ENCODE measurements around the gene KRTAP10-10.

Gene KRTAP10-10

GRCh38 chr21:44667612-44668011 is 30.5 kb downstream of the KRTAP10-10 start:
- no peak for DNase-seq (ENCODE audit: low read depth)
- H3K4me3 ChIP-seq (ENCODE audit: low read depth, low read length) = no peak overlapping the region
- TF ChIP-seq, protein P1, sequence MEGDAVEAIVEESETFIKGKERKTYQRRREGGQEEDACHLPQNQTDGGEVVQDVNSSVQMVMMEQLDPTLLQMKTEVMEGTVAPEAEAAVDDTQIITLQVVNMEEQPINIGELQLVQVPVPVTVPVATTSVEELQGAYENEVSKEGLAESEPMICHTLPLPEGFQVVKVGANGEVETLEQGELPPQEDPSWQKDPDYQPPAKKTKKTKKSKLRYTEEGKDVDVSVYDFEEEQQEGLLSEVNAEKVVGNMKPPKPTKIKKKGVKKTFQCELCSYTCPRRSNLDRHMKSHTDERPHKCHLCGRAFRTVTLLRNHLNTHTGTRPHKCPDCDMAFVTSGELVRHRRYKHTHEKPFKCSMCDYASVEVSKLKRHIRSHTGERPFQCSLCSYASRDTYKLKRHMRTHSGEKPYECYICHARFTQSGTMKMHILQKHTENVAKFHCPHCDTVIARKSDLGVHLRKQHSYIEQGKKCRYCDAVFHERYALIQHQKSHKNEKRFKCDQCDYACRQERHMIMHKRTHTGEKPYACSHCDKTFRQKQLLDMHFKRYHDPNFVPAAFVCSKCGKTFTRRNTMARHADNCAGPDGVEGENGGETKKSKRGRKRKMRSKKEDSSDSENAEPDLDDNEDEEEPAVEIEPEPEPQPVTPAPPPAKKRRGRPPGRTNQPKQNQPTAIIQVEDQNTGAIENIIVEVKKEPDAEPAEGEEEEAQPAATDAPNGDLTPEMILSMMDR (IDR thresholded peaks at IDR 0.05; ENCODE audit: low read depth, low read length, missing control alignments) = no peak

DNA sequence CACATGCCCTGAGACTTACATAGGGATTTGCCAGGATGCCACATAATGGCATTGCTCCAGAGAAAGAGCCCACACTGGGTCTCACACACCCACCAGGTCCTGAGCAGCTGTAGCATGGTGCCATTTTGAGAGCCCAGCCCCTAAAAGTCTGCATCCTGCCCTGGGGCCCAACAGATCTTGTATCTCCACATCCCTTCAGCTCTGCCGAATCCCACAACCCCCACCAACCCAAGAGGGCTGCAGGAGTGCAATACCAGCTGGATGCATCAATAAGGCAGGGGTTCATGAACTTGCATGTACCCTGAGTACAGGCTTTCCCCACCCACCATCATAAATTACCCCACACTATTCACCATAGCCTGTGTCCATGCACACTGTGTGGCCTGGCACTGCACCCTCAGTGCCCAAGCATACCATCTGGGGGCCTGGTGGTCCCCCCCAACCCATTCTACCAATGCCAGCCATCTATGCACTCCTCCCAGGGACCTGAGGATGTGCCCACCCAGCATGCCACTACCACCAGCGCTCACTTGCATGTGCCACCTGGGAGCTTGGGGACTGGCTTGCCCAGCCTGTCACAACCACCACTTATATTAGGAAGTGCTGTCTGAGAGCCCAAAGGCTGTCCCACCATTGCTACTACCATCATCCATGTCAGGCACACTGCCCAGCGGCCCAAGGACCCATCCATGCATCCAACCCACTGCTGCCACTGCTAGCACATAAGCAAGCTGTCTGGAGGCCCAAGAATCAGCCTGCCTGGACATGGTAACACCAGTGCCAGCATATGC is 33.7 kb downstream of the KRTAP10-10 start:
- DNase-seq (ENCODE audit: low read depth) = no peak
- TF ChIP-seq, protein P1 (IDR thresholded peaks at IDR 0.05; ENCODE audit: low read depth, low read length, missing control alignments) = no peak
- H3K4me3 ChIP-seq (ENCODE audit: low read depth, low read length) = no peak overlapping the region

DNA sequence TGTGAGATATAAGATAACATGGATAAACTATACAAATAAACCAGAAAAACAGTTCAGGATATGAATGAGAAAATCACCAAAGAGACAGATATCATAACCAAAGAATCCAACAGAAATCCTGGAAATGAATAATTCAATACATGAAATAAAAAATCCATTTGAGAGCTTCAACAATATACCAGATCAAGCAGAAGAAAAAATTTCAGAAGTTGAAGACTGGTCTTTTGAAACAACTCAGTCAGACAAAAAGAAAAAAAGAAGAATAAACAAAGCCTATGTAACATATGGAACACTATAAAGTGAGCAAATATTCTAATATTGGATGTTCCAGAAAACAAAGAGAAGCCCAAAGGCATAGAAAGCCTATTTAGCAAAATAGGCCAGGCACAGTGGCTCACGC is 34.8 kb downstream of the KRTAP10-10 start:
- no peak for DNase-seq (ENCODE audit: low read depth)
- TF ChIP-seq, protein P1 (IDR thresholded peaks at IDR 0.05; ENCODE audit: low read depth, low read length, missing control alignments) = no peak
- no peak overlapping the region for H3K4me3 ChIP-seq (ENCODE audit: low read depth, low read length)

DNA sequence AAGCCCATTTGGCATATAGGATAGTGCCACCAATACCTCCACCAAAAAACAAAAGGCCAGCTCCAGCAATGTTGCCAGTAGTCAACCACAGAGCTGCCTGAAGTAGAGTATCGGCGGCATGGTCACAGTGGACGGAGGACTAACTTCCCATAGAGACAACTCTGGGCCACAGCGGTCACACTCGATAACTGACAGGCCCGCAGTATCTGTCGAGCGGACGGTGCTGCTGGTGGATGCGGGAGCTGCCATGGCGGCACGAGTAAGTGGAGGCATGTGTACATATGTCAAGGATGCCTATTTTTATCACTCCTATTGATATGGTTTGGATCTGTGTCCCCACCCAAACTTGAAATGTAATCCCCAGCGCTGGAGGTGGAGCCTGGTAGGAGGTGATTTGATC is 40.7 kb downstream of the KRTAP10-10 start:
- H3K4me3 ChIP-seq (ENCODE audit: low read depth, low read length) = no peak overlapping the region
- DNase-seq (ENCODE audit: low read depth) = no peak
- TF ChIP-seq, protein P1 (IDR thresholded peaks at IDR 0.05; ENCODE audit: low read depth, low read length, missing control alignments) = no peak

GRCh38 chr21:44681152-44681551 is 44.0 kb downstream of the KRTAP10-10 start:
- TF ChIP-seq, protein P1 (IDR thresholded peaks at IDR 0.05; ENCODE audit: low read depth, low read length, missing control alignments) = no peak
- no peak for DNase-seq (ENCODE audit: low read depth)

DNA sequence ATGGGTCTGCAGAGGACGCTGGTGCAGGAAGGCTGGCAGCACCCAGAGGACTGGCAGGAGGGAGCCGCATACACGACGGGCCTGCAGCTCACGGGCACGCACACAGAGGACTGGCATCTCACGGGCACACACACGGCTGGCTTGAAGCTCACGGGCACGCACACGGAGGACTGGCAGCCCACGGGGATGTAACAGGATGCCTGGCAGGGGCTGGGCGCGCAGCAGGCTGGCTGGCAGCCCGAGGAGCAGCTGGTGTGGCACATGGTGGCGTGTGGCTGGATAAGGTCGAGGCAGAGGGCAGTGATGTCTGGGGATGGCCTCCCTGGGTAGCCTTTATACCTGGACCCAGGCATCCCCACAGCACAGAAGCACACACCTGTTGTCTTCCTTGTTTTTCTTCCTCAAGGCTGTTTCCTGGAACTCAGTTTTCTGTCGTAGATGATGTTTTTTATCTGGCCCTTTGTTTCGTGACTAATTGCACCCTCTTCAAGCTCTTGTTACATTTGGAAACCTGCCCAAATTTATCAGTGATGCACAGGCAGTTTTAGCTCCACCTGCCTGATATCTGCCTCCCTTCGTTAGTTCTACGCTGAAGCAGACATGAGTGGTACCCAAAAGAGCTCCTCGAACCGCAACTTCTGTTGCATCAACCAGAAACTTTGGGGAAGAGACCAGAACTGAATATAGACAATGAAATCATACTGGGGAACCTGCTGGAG is 44.9 kb downstream of the KRTAP10-10 start, which contains the start of gene KRTAP12-1:
TSS of gene KRTAP12-1 (minus strand) at position 303 of the 719 bp plus-strand sequence. CDS start at position 263, 40 bp downstream.
- H3K4me3 ChIP-seq (ENCODE audit: low read depth, low read length) = no peak within 1 kb of the TSS
- TF ChIP-seq, protein P1 (IDR thresholded peaks at IDR 0.05; ENCODE audit: low read depth, low read length, missing control alignments) = no peak
- DNase-seq (ENCODE audit: low read depth) = no peak

More at GRCh38 chr21:44681152-44681551, 44.0 kb downstream of the KRTAP10-10 start:
- no peak overlapping the region for H3K4me3 ChIP-seq (ENCODE audit: low read depth, low read length)
